T-helper 22 cell (primary cell): ENCODE results near the gene ACP1.

Experiments
- DNase-seq: peaks from one replicate; pipeline ENCODE4 v3.0.0-alpha.2; 2020; ENCODE audit warnings: low read depth

ACP1 gene

DNA sequence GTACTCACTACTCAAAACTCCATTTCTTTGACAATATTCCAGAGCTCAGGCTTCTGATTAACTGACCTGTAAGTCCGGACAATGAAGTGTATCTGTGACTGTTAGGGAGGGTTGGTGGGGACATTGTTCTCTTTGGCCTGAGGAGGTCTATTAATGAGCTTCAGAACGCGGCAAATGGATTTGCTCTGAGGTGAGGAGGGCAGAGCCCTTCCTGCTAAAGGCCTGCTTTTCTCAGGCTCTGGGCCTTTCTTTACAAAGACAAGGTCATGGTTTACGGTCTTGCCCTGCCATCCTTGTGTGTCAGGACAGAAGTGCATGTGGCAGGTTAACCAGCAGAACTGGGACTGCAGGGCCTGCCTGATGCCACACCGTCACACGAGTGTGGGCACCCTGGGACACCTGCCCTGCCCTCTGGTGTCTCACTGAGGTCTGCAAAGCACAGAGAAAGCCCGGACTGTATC lies 15.9 kb downstream of the ACP1 start:
- no peak for DNase-seq

DNA sequence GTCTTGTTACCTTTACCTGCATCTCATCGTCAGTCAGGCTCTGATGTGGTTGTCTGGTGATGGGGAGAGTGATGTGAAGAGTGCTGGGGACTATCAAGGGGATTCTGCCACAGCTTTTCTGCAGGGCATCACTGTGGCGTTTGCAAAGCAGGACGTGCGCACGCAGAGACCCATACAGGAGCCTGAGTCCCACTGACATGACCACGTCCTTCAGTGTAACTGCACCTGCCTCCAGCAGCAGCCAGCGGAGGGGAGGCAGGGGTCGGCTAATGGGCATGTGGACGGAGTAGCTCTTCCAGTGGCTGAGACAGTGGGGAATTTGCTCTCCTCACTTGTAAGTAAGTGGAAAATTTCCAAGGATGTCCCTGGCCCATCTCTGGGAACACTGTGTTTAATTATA lies 16.6 kb downstream of the ACP1 start:
- DNase-seq: no peak

DNA sequence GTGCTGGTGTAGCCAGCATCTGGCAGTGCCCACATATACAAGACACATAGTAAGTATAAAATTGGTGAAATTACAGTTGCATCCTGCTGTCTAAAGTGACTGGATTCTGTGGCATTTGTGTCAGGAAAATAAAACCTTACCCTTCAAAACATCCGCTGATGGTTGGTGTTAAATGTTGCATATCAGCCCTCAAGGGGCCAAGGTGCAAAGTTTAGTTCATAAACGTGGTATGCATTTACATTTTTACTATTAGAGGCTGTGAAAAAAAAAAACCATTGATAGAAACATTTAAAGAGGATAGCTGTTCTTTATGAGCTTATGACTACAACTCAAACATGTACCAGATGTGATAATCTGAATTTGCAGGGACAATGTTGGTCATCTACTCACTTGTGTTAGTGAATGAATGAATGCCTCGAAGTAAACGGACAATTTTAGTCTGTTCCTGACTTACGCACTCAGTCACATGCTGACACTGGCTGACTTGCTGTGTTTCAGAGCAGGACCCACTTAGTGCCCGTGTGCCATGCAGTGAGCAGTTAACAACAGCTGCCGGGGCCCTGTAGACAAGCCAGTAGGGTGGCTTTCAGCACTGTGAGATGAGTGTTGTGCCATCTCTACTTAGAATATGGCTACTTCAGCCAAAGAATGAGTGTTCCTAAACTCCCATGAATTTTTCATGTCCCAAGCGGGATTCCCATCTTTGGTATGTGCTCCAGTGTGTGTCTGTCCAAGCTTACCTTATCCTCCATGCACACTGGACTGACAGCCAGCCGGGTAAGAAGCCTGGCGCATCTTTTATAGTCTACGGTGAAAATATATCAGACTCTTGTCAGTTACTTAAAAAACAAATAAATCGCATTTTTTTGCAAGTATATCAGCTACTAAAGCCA lies 17.9 kb downstream of the ACP1 start:
- DNase-seq: no peak

DNA sequence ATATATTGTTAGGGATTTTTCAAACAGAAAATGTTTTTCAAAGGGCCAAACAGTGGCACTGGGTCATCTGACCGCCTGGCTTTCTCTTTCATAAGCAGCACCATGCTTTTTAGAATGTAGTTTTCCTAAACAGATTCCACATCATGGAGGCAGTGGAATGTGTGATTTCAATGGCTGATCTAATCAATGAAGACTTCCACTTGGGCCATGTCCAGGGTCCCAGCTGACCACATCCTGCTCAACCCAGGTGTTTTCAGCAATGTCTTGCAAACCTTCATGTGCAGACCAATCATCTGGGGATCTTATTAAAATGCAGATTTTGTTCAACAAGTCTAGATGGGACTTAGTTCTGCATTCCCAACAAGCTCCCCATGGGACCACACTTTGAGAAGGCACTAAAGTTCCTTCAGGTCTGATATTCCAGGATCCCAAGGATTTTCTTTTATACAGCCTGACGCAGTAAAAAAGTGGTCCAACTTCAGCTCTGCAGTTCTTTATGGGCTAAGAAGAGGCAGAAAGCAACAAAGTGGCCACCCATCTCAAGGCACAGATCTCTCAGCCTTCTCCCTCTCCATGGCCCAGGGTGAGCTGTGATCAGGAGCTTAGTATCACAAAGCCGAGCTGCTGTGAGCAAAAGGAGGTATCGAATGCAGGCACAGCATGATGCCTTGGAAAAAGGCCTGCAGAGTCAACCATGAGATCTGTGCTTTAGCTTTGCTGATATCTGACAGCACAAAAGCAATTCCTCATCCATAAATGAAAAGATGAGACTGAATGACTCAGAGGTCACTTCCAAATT lies 19.4 kb downstream of the ACP1 start:
- DNase-seq: no peak

DNA sequence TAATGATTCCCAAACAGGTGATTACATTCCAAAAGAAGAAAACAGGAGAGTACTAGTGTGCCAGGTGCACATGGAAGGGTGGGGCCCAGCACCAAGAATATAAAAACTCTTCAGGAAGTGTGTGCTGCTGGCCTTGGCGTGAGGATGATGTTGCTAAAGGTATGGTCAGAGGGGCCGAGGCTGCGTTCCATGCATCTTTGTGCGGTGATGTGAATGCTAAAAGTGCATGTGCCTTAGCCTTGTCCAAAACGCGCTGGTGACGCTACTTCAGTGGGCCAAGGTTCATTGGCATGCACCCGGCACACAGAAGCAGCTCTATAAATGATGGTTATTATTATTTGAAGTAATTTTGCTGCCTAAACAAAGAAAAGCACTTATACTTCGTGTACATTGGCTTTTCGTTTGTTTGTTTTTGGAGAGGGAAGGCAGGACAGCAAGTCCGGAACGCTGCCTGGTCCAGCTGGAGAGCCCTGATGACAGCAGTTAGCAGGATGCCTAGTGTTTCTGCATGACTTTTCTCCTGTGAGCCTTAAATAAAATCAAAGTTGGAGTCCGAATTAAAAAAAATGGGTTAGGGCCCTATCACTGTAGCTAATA lies 20.2 kb downstream of the ACP1 start:
- no peak for DNase-seq

DNA sequence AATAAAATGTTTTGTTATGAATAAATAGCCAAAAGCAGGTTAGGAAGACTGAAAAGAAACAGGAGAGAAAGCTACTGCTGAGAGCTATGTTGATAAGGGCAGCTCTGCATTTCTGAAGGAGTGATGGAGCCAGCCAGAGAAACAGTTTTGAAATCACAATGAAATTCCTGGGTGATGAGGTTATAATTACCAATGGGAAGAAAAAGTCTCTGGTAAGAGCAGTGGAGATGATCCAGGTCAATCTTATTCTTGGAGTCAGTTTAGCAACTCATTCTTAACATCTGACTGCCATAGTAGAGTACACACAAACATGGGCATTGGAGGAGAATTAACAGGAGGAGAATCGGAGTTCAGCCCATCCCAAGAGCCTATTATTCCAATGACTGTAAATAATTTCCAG lies 20.8 kb downstream of the ACP1 start:
- no peak for DNase-seq

DNA sequence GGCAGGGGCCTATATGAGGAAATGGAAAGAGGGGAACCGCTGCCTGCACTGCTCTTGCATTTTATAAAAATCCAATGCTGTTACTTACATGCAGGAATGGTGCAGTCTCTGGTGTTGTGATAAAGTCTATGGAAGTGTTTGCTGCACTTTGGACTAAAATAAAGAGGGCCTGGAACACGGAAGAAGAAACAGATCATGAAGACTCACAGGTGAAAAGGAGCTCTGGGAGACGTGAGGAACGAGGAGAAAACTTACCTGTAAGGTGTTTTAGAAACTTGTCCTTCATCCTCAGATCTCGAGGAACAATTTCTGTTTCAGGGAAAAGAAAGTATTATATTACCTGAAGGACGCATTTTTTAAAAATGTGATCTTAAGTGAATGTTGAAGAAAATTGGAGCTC lies 21.3 kb downstream of the ACP1 start:
- DNase-seq: no peak

DNA sequence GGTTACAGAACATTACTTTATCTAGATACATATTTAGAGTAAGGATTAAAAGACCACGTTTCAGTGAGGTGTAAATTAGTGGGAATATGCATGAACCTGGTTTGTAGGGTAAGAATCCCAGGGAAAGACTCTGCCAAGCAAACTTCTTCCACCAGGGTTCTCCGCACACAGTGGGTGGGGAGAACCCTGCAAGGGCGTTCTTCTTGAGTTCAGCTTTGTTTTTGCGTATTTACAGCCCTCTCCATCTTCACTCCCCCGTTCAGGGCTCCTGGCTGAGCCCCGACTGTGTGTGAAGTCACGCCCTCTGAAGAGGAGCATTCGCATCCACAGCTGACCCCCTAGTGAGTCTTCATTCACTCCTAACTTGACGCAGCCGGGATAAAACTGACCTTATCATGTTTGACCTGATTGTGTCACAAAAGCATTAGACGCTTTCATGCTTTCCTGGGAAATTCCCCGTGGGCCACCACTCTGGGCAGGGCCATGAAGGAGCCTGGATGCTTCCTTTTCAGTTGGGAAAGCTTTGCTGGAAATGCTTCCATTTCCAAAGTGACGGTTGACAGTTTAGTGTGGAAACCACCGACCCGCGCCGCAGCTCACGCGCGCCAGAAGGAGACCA lies 22.1 kb downstream of the ACP1 start:
- no peak for DNase-seq

DNA sequence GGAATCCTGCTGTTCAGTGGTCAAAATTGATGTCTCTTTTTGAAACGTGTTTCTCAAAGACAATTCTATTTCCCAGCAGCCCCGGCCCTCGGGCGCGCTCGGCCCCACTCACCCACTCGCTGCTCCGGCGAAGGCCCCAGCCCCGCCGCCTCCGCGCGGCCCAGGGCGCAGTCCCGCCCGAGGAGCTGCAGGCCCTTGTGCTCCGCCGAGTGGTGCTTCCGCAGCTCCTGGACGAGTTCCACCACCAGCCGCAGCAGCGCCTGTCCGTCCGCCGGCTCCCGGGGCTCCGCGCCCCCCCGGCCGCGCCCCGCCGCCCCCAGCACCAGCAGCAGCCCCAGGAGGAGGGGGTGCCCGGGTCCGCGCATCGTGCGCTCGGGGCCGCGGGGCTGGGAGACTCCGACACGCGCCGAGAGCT lies 22.7 kb downstream of the ACP1 start:
- DNase-seq: no peak

DNA sequence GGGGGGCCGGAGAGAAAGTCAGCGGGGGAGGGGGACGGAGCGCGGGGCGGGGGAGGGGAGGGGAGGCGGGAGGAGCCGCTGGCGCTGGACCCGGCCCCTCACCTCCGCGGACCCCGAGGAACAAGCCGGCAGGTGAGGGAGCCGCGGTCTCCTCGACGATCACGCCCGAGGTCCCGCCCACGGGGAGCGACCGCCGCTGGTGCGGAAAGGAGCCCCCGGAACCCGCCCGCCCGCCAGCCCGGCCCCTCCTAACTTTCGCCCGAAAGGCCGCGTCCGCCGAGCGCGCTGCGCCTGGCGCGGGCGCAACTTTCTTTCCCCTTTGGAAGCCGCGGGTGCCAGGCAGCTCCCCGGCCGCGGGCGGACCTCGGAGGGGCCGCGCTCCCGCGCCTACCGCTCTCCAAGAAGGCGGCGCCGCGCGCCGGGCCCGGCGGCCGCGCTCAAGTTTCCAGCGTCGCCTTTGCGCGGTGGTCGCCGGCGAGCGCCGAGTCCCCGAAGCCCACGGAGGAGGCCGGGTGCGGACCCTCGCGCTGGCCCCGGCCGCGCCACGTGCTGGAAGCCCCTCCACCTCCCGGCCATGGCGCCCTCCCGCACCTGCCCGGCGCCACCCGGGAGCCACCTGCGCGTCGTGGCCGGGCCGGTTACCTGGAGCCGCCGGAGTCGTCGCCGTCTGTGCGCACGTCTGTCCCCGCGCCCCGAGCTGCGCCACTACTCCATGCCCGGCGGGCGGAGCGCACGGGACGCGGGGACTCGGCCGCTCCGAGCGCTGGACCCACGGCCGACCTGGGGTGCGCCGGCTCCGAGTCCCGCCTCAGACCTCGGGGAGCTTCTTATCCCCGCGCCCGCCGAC lies 23.4 kb downstream of the ACP1 start, which contains the start of gene ALKAL2:
TSS of gene ALKAL2 (minus strand) at position 181 of the 847 bp plus-strand sequence. CDS start 256 bp downstream, outside the sequence.
- DNase-seq: no peak

DNA sequence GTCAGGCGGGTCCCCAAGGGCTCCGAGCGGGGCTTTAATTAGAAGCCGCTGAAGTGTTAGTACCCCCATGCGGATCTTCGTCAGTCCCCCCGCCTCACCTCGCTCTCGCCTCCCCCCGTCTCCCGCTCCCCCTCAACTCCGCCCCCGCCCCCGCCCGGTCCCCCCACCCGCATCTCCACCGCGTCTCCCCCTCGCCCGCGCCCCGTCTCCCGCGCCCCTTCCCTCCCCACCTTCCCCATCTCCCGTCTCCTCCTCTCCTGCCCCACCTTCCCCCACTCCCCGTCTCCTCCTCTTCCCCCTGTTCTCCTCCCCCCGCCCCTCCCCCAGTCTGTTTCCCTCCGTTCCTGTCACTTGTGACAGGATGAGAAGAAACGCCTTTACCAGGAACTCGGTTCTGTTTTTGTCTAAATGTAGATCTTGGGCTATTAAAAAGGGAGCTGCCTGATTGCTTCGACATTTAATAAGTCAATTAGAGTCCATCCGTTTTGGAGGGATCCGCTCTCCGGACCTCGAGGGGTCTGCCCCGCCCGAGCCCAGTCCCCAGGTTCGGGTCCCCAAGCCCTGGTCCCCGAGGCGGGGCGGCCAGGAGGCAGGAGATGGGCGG lies 24.1 kb downstream of the ACP1 start:
- no peak for DNase-seq

DNA sequence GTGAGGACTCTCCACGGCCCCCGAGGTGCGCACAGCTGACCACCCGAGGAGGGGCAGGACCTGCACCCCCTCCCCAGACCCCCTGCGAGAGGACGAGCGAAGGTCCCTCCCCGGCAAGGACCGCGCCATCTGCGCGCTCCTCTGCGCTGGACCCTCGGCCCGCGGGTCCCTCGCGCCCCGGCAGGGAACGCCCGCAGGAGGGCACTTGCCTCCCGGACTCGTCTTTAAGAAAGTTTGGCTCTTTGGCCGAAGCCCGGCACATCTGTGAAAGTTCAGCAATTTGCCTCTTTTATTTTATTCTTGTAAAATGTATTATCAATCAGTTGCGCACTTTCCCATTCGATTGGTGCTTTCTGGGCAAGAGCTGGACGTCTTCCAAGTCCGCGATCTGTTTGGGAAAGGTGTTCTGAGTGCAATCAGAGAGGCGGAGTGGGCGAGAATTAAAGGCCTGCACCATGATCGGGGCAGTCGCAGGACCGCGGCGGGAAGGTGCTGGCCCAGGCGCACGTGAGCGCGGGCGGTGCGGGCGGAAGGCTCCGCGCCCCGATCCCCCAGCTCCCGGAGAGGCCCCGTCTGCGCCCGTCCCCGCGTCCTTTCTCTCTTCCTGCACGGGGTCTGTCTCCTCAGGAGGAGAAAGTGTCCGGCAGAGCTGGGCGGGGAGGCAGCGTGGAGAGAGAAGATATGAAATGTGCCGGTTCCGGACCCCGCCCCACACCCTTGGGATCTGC lies 24.8 kb downstream of the ACP1 start:
- no peak for DNase-seq

DNA sequence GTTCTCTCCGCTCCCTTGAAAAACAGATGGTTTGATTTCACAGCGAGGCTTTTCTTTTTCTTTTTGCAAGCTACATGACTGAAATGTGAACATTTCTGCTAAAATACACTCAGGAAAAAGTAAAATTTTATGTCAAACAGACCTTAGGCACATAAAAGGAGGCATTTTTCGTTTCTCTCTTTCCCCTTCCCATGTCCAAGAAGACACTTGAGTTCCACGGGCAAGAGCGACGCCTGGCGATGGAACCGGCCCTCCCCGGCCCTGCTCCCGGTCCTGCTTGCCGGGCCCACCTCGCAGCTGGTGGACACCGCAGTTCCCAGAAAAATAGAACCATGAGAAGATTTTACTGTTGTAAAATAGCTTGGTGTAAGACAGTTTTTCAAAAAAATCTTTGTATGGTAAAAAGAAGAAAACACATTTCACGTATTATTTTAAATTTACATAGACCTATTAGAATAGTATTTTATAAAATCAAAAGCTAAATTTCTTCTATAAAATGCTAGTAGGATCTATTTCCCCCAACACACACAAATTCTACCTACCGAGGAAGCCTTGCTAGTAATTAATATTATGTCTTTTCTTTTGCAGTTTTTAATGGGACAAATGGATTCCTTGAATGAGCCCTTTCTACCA lies 25.5 kb downstream of the ACP1 start:
- no peak for DNase-seq

DNA sequence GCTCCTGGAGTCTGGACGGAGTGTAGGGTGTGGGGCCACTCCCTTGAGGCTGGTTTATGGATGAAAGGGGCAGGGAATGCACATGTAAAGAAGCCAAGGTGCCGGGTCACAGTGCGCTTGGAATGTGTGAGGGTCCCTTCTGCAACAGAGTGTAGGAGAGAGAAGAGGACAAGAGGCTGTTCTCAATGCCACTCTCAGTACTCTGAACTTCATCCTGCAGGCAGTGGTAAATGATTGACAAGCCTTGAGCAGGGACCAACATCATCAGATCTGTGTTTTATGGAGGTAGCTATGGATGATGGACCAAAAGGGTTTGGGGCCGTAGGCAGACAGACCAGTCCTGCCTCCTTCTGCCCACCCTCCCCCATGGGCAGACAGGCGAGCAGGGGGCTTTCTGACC lies 30.3 kb downstream of the ACP1 start:
- DNase-seq: no peak

DNA sequence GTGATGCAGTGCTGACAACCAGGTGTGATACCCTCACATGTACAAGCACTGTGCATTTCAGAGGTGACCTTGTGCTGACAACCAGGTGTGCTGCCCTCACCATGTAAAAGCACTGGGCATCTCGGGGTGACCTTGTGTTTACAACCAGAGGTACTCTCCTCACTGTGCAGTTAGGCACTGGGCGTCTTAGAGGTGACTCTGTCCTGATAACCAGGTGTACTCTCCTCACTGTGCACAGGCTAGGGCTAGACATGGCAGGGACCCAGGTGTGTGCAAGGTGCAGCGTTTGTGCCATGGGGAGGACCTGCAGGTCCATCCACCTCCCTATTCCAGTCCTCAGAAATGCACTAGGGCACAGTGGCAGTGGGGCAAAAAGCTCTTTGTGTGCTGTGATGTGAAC lies 31.6 kb downstream of the ACP1 start:
- DNase-seq: no peak

DNA sequence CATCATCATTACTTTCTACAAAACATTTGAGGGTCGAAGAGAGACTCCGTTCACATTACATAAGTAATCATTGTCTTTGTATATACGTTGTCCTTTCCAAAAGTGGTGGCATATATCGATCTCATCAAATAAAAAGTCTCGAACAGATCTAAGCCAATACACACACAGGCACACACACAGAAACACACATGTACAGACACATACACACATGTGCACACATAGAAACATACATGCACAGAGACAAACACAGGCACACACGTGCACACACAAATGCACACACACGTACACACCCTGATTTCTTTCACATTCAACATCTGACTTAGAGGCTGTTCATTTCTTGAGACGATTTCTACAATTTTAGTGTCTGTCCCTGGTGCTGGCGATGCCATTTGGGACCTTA lies 40.6 kb downstream of the ACP1 start:
- DNase-seq: no peak

DNA sequence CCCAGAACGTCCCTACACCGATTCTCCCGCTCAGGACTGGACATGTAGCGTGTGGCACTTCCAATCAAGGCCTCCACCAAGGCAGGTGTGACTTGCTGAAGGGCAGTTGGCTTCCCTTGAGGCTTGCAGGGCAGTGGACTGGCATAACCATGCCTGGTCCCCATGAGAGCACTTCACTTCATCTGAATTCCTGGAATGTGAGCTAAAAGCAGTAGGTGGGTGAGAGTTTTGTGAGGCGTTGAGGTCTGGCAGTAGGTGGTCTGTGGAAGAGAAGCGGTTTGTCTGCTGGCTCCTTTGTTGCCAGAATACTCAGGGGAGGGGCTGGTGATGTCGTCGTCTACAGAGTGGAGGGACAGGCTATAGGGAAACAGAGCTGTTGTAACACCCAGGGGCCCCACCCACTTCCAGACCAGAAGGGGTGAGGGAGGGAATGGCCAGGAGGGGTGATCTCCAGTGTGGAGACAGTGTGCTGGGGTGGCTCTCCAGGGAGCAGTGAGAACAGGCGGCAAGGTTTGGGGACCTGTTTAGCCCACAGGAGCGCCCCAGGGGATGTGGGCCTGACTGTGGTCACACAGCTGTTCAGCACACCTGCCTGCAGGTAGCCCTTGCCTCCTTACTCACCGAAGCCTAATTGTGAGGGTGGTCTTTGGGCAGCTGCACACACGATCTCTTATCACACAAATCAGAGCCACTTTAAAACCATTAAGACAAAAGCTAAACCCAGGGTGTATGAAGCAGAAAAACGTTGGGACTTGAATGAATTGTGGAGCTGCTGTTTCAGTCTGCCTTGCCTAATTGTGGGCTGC lies 44.6 kb downstream of the ACP1 start:
- DNase-seq: no peak

DNA sequence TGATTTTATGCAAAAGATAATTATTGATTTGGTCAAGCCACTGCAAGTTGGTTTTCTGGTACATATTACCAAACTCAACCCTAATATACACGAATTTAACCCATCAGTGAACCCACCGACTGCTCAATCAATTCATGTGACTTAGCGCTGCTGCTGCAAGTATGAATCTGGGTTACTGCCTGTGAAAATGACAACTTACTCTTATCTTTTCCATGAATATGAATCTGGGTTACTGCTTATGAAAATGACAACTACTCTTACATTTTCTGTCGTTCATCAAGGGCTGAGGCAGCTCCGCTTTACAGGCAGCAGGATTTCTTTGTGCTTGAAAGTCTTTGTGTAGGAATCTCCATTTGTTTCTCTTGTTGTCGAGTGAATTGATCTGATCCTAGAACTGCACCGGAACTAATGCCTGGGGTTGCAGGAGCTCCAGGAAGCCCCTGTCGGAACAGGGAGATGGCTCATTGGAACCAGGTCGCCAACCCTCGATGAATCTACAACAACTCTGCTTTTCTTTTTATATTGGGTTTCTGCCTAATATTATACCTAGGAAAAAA lies 45.3 kb downstream of the ACP1 start:
- DNase-seq: no peak

DNA sequence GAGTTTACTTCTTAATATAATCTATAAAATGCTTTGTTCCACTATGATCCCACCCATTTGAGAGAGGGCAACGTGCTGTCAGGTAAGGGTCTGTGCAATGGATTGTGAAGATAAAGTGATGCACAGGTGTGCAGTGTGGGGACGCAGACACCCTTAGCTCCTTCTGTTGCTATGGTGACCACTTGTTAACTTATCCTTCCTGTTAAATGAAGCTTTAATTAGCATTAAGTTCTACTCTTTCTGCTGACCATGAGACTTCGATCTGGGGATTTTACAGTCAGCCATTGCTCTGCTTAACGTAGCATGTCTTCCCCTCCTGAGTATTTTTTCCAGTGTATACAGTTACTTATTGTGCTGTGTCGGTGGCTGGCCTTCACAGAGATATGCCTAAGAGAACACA lies 46.2 kb downstream of the ACP1 start:
- no peak for DNase-seq
